ENCODE measurements around the gene PTPRCAP.

GRCh38 chr11:67409261-67409666 is 28.2 kb downstream of the PTPRCAP start:
- TF ChIP-seq CTCF (IDR thresholded peaks at IDR 0.05): no peak
- TF ChIP-seq EP300 (IDR thresholded peaks at IDR 0.05): no peak
- TF ChIP-seq POLR2AphosphoS5 (IDR thresholded peaks at IDR 0.05): no peak
